ENCODE results near the gene SEMA3F.

SEMA3F gene

DNA sequence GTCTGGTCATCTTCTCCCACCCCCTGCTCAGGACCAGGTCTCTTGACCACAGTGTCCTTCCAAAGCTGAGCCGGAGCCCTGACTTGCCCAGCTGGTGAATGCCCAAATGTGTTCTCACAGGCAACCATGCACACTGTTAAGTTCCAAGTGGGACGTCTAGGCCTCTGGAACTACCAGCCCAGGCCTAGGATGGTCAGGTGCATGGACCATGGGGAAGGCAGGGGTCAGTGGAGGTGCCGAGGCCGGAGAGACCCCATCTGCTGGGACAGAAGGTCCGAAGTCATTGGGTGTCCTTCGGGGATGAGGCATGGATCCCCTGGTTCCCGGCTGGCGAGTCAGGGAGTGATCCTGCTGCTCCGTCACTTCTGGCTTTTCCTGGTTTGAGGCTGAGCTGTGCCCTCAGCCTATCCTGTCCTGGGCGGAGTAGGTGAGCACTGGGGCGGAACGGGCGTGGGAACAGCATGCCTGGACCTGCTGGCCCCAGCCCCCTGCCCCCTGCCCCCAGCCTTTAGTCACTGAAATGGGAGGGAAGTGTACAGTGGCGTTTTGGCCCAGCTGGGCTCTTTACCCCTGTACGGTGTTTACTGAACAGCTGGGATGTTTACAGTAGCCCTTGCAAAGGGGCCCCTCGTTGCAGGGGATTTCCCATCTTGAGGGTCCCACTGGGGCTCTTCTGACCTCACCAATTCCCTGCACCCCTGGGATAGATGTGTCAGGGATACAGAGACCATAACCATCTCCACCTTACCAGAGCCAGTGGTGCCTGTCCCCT lies 12.1 kb downstream of the SEMA3F start:
- TF ChIP-seq POU2F2 (IDR thresholded peaks at IDR 0.05; ENCODE audit: low read depth, low read length) (no peak), SPI1 (IDR thresholded peaks at IDR 0.05; ENCODE audit: low read depth, low read length) (no peak), POLR2A (IDR thresholded peaks at IDR 0.05; ENCODE audit: low read depth, low read length) (no peak), PAX5 (IDR thresholded peaks at IDR 0.05; ENCODE audit: insufficient read depth, low read length, severe bottlenecking) (no peak), POLR2AphosphoS5 (IDR thresholded peaks at IDR 0.05; ENCODE audit: low read depth, low read length) (no peak), TAF1 (IDR thresholded peaks at IDR 0.05; ENCODE audit: low read depth, low read length) (no peak)
- FAIRE-seq = no peak
- no peak for DNase-seq (ENCODE audit: insufficient read length, low spot score)

DNA sequence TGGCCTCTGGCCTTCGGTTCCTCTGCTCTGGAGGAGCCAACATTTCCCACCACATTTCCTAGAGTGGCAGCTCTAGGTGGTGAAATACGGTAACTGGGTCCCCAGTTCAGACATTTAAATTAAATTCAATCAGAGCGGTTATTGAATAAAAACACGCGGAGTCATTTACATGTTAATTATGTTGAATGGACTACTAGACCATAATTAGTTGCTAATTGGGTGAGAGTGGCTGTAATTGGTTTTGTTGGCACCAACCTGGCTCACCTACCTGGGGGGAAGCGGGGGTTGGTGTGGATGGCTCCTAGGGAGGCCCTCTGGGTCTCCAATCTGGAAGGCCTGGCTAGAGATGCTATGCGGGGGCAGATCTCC lies 12.7 kb downstream of the SEMA3F start:
- FAIRE-seq (no peak), DNase-seq (ENCODE audit: insufficient read length, low spot score) (no peak)
- TF ChIP-seq POU2F2 (IDR thresholded peaks at IDR 0.05; ENCODE audit: low read depth, low read length) (no peak), PAX5 (IDR thresholded peaks at IDR 0.05; ENCODE audit: insufficient read depth, low read length, severe bottlenecking) (no peak), SPI1 (IDR thresholded peaks at IDR 0.05; ENCODE audit: low read depth, low read length) (no peak), POLR2A (IDR thresholded peaks at IDR 0.05; ENCODE audit: low read depth, low read length) (no peak), POLR2AphosphoS5 (IDR thresholded peaks at IDR 0.05; ENCODE audit: low read depth, low read length) (no peak), TAF1 (IDR thresholded peaks at IDR 0.05; ENCODE audit: low read depth, low read length) (no peak)

DNA sequence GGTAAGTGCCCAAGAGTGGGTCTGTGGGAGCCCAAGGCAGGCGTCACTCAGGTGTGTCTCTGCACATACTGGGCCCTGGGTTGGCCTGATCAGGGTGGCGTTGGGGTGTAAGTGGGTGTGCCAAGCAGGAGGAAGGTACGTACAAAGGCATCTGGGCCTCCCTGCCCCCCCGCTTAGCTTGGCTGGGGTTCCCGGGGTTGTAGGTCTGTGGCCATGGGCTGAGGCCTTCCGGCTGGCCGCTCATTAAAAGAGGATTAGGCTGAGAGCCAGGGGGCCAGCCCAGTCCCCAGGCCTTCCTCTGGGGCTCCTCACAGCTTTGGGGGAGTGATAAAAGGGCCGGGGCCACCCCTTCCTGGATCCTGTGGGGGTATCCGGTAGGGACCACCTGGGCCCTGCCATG lies 13.3 kb downstream of the SEMA3F start:
- TF ChIP-seq POLR2AphosphoS5 (IDR thresholded peaks at IDR 0.05; ENCODE audit: low read depth, low read length) (no peak), TAF1 (IDR thresholded peaks at IDR 0.05; ENCODE audit: low read depth, low read length) (no peak), POU2F2 (IDR thresholded peaks at IDR 0.05; ENCODE audit: low read depth, low read length) (no peak), SPI1 (IDR thresholded peaks at IDR 0.05; ENCODE audit: low read depth, low read length) (no peak), PAX5 (IDR thresholded peaks at IDR 0.05; ENCODE audit: insufficient read depth, low read length, severe bottlenecking) (no peak), POLR2A (IDR thresholded peaks at IDR 0.05; ENCODE audit: low read depth, low read length) (no peak)
- DNase-seq (ENCODE audit: insufficient read length, low spot score) (no peak), FAIRE-seq (no peak)

DNA sequence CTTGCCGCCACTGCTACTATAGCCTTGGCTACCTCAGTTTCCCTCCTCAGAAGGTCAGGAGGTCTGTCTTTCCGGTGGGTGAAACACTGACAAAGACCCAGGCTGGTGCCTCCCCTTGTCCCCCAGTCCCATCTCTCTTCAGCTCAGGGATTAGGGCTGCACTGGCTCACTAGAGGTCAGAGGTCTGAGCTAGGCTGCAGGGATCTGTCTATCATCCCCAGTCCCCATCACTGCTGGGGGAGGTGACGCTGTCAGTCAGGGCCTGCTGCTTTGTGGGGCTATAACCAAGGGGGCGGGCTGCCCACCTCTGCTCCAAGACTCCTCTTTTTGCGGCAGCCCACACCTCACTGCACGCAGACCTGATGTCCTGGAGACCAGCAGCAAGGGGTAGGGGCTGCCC lies 13.7 kb downstream of the SEMA3F start:
- FAIRE-seq = no peak
- TF ChIP-seq PAX5 (IDR thresholded peaks at IDR 0.05; ENCODE audit: insufficient read depth, low read length, severe bottlenecking) (no peak), SPI1 (IDR thresholded peaks at IDR 0.05; ENCODE audit: low read depth, low read length) (no peak), POU2F2 (IDR thresholded peaks at IDR 0.05; ENCODE audit: low read depth, low read length) (no peak), POLR2AphosphoS5 (IDR thresholded peaks at IDR 0.05; ENCODE audit: low read depth, low read length) (no peak), TAF1 (IDR thresholded peaks at IDR 0.05; ENCODE audit: low read depth, low read length) (no peak), POLR2A (IDR thresholded peaks at IDR 0.05; ENCODE audit: low read depth, low read length) (no peak)
- no peak for DNase-seq (ENCODE audit: insufficient read length, low spot score)

DNA sequence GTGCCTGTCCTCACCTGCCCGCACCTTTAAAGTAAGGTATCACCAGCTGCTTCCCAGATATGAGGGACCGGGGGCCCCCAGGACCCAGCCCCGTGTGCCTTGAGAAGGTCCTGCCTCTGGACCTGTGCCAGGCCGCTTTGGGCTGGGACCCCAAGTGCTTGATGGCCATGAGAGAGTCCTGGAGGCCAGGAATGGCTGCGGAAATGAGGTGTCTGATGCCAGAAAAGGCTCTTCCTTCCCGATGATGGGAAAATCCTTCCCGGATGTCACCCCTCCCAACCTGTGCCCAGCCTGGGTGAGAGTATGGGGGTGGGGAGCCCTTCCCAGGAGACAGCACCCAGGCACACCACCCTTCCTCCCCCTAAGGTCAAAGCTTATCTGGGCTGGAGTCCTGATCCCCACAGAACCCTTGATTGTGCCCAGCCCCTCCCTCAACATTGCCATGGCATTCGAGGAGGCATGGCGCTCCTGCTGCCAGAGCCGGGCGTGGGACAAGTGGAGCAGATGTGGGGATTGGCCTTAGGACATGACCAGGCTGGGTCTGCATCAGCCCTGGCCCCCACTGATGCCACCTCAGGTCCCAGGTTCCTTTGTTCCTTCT lies 14.2 kb downstream of the SEMA3F start:
- TF ChIP-seq POU2F2 (IDR thresholded peaks at IDR 0.05; ENCODE audit: low read depth, low read length) = no peak
- no peak for TF ChIP-seq POLR2A (IDR thresholded peaks at IDR 0.05; ENCODE audit: low read depth, low read length)
- no peak for TF ChIP-seq TAF1 (IDR thresholded peaks at IDR 0.05; ENCODE audit: low read depth, low read length)
- TF ChIP-seq PAX5 (IDR thresholded peaks at IDR 0.05; ENCODE audit: insufficient read depth, low read length, severe bottlenecking) = no peak
- TF ChIP-seq SPI1 (IDR thresholded peaks at IDR 0.05; ENCODE audit: low read depth, low read length) = no peak
- no peak for TF ChIP-seq POLR2AphosphoS5 (IDR thresholded peaks at IDR 0.05; ENCODE audit: low read depth, low read length)
- no peak for DNase-seq (ENCODE audit: insufficient read length, low spot score)
- FAIRE-seq = no peak

DNA sequence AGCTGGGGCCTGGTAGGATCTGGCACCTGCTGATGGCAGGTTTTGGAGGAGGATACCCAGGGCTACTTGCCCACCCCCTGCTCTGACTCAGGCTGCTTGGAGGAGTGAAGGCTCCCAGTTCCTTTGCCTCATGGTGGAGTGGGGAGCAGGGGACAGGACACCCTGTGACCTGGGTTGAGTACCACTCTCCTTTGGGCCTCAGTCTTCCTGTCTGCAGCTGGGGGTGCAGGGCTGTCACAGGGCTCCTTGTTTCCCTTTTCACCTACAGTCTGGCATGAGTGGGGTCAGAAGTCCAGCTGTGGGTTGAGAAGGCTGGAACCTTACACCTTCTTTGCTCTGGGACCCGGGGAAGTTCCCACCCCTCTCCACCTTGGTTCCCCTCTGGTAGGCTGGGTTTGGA lies 14.7 kb downstream of the SEMA3F start:
- DNase-seq (ENCODE audit: insufficient read length, low spot score) = no peak
- FAIRE-seq = no peak
- TF ChIP-seq TAF1 (IDR thresholded peaks at IDR 0.05; ENCODE audit: low read depth, low read length) (no peak), PAX5 (IDR thresholded peaks at IDR 0.05; ENCODE audit: insufficient read depth, low read length, severe bottlenecking) (no peak), POU2F2 (IDR thresholded peaks at IDR 0.05; ENCODE audit: low read depth, low read length) (no peak), POLR2AphosphoS5 (IDR thresholded peaks at IDR 0.05; ENCODE audit: low read depth, low read length) (no peak), SPI1 (IDR thresholded peaks at IDR 0.05; ENCODE audit: low read depth, low read length) (no peak)

DNA sequence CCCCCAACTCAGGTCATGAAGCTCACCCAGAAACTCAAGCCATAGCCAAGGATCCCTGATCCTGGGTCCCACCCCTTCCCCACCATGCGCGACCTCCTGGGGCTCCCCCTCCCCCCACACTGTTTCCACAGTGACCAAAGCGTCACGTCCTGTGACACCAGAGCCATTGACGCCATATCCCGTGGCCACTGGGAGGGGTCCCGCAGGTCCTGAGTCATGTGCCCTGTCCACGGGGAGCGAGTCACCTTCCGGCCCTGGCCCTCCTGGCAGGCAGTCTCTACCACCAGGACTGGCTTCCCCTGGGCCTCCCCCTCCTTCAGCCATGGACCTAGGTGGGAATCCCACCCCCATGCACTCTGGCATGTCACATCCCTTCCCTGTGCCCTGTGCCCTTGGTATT lies 15.6 kb downstream of the SEMA3F start:
- TF ChIP-seq POLR2AphosphoS5 (IDR thresholded peaks at IDR 0.05; ENCODE audit: low read depth, low read length) (no peak), POLR2A (IDR thresholded peaks at IDR 0.05; ENCODE audit: low read depth, low read length) (no peak)
- FAIRE-seq = no peak
- DNase-seq (ENCODE audit: insufficient read length, low spot score) = no peak

DNA sequence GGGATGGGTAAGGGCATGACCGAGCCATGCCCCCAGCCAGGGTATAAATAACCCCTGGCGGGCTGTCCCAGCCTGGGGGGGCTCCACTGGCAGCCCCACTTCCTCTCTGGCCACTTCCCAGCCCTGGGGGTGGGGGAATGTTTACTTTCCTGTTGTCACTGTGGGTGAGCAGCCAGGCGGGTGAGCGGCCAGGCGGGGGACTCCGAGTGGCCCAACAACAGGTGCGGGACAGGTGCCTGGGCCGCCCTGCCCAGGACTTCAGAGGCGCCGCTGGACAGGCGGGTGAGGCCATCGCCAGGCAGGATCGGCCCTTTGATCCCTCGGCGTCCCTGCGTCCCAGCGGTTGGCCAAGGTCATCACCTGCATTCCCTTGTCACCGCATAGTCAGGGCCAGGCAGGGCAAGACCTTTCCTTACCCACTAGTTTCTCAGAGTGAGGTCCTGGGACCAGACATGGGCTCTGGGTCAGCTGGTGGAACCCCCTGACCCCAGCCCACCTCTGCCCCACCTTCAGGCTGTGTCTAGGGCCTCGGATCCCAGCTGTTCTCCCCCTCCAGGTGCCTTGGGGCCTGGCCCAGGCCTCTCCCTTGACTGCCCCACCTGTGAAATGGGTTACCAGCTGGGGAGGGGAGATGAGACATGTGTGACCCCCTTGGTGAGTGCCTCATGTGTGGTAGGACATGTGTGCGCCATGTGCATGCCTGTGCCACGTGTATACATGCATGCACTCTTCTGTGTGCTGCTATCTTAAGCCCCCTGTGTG lies 16.6 kb downstream of the SEMA3F start:
- no peak for TF ChIP-seq POU2F2 (IDR thresholded peaks at IDR 0.05; ENCODE audit: low read depth, low read length)
- no peak for TF ChIP-seq TAF1 (IDR thresholded peaks at IDR 0.05; ENCODE audit: low read depth, low read length)
- TF ChIP-seq PAX5 (IDR thresholded peaks at IDR 0.05; ENCODE audit: insufficient read depth, low read length, severe bottlenecking) = no peak
- no peak for TF ChIP-seq POLR2A (IDR thresholded peaks at IDR 0.05; ENCODE audit: low read depth, low read length)
- no peak for TF ChIP-seq POLR2AphosphoS5 (IDR thresholded peaks at IDR 0.05; ENCODE audit: low read depth, low read length)
- FAIRE-seq = peak; percentile 13
- no peak for DNase-seq (ENCODE audit: insufficient read length, low spot score)

DNA sequence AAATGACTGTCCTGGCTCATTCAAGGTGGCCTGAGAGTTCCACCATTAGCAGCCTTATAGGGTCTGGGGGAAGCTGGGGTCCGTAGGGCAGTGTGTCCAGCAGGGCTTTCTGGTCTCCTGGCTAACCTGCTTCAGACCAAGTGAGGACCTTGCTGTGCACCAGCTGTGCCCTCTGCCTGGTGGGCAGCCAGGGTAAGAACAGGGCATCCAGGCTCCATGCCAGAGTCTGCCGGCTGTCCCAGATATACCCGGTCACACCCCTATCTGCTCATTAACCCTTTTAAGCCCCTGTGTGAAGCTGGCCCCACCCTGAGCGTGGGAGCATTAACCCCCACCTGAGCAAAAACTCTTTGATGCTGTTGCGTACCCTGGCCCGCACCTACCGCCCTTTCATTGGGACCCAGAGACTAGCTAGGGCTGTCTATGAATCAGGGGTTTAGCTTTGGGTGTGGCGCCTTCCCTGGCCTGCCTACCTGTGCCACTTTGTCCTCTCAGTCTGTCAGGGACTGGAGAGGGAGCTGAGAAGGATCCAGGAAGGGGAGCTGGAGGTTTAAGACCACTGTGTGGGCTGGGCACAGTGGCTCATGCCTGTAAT lies 17.6 kb downstream of the SEMA3F start:
- FAIRE-seq (no peak), DNase-seq (ENCODE audit: insufficient read length, low spot score) (no peak)
- TF ChIP-seq POLR2AphosphoS5 (IDR thresholded peaks at IDR 0.05; ENCODE audit: low read depth, low read length) (no peak), POLR2A (IDR thresholded peaks at IDR 0.05; ENCODE audit: low read depth, low read length) (no peak), SPI1 (IDR thresholded peaks at IDR 0.05; ENCODE audit: low read depth, low read length) (no peak), PAX5 (IDR thresholded peaks at IDR 0.05; ENCODE audit: insufficient read depth, low read length, severe bottlenecking) (no peak), POU2F2 (IDR thresholded peaks at IDR 0.05; ENCODE audit: low read depth, low read length) (no peak), TAF1 (IDR thresholded peaks at IDR 0.05; ENCODE audit: low read depth, low read length) (no peak)

Data from GM12891 (cell line).